OCI-LY3 (cell line): ENCODE results near the gene HDAC4.

Experiments used
- CTCF ChIP-seq: fragments of 200-600, 300-600 bp; sonication (generic); IDR thresholded peaks from 2 replicates; pipeline ENCODE4 v1.5.1; 2014; ENCODE audit warnings: antibody characterized with exemption, low read length, low read depth
- EZH2phosphoT487 ChIP-seq: fragments of 200-600 bp; shearing (Covaris generic); IDR thresholded peaks from 2 replicates; pipeline ENCODE4 v1.6.1; 2018; ENCODE audit warnings: antibody characterized with exemption, mixed run types, low read depth

- no peak for TF ChIP-seq CTCF
- no peak for TF ChIP-seq EZH2phosphoT487
These were observed 184.1 kb downstream of the HDAC4 start for GRCh38 chr2:239216614-239217273.
